GM23338 (cell line): Measurements from ENCODE around the gene MARK3. TPM values are rescaled to one million over a fixed set of nuclear protein-coding genes. Genes with fewer than 3 reads are reported as not detected.

Source experiments
- ATAC-seq: fragments of 200-7000 bp; cut with Tn5 transposase; 3 replicates; pipeline ENCODE4 v1.9.1; 2020
- DNase-seq: peaks from one replicate; pipeline ENCODE4 v3.0.0-alpha.2; 2015; ENCODE audit warnings: low spot score
- H2AFZ ChIP-seq: fragments of 200-600 bp; sonication (generic); 2 replicates; pipeline ENCODE4 v1.8.0; 2016; ENCODE audit warnings: antibody characterized with exemption, mild to moderate bottlenecking, moderate library complexity
- H3F3A ChIP-seq: fragments of 200-600 bp; sonication (generic); replicated peaks from 2 replicates; pipeline ENCODE4 v1.8.0; 2017; ENCODE audit warnings: antibody characterized with exemption, mixed run types, low read depth
- H3K27ac ChIP-seq: fragments of 200-600 bp; sonication (generic); 2 replicates; pipeline ENCODE4 v1.6.1; 2016; ENCODE audit warnings: low read depth
- H3K27me3 ChIP-seq: fragments of 200-600 bp; sonication (generic); 2 replicates; pipeline ENCODE4 v1.8.0; 2016; ENCODE audit warnings: mild to moderate bottlenecking, mixed run types, moderate library complexity; ENCODE audit not compliant: insufficient read depth
- H3K36me3 ChIP-seq: fragments of 200-600 bp; sonication (generic); 2 replicates; pipeline ENCODE4 v1.8.0; 2016; ENCODE audit warnings: mild to moderate bottlenecking; ENCODE audit not compliant: insufficient read depth
- H3K4me1 ChIP-seq: fragments of 200-600 bp; sonication (generic); 2 replicates; pipeline ENCODE4 v1.8.0; 2016; ENCODE audit warnings: mild to moderate bottlenecking, moderate library complexity; ENCODE audit not compliant: insufficient read depth
- H3K4me2 ChIP-seq: fragments of 200-600 bp; sonication (generic); 2 replicates; pipeline ENCODE4 v1.7.1; 2017; ENCODE audit warnings: mixed run types
- H3K4me3 ChIP-seq: fragments of 200-600 bp; sonication (generic); 2 replicates; pipeline ENCODE4 v1.6.1; 2016; ENCODE audit warnings: mixed run types
- H3K79me2 ChIP-seq: fragments of 200-600 bp; sonication (generic); replicated peaks from 2 replicates; pipeline ENCODE4 v1.8.0; 2017; ENCODE audit warnings: mild to moderate bottlenecking; ENCODE audit not compliant: insufficient read depth
- H3K9me2 ChIP-seq: fragments of 200-600 bp; sonication (generic); 2 replicates; pipeline ENCODE4 v1.8.0; 2017; ENCODE audit not compliant: insufficient read depth
- H4K20me1 ChIP-seq: fragments of 200-600 bp; sonication (generic); replicated peaks from 2 replicates; pipeline ENCODE4 v1.8.0; 2017; ENCODE audit warnings: mild to moderate bottlenecking; ENCODE audit not compliant: insufficient read depth
- H3K27ac Mint-ChIP-seq: 2 replicates; pipeline ENCODE4 v1.8.0; 2020; ENCODE audit warnings: inconsistent platforms, mild to moderate bottlenecking, moderate library complexity, mixed read lengths
- H3K27me3 Mint-ChIP-seq: 3 replicates; pipeline ENCODE4 v1.8.0; 2022; ENCODE audit warnings: low read depth, mild to moderate bottlenecking, moderate library complexity, mixed read lengths, inconsistent platforms; ENCODE audit not compliant: insufficient read depth, poor library complexity
- H3K36me3 Mint-ChIP-seq: 3 replicates; pipeline ENCODE4 v1.8.0; 2021; ENCODE audit warnings: low read depth, mild to moderate bottlenecking, inconsistent platforms, moderate library complexity, mixed read lengths
- H3K4me1 Mint-ChIP-seq: 3 replicates; pipeline ENCODE4 v1.8.0; 2020; ENCODE audit warnings: mild to moderate bottlenecking, inconsistent platforms, mixed read lengths
- H3K4me3 Mint-ChIP-seq: 3 replicates; pipeline ENCODE4 v1.8.0; 2021; ENCODE audit warnings: moderate library complexity, mild to moderate bottlenecking, inconsistent platforms, mixed read lengths
- H3K9me3 Mint-ChIP-seq: 3 replicates; pipeline ENCODE4 v1.8.0; 2020; ENCODE audit warnings: moderate library complexity, mild to moderate bottlenecking, inconsistent platforms, mixed read lengths
- CREB1 ChIP-seq: fragments of 250-450 bp; sonication (Bioruptor Pico); IDR thresholded peaks from 2 replicates; pipeline ENCODE4 v1.5.0; 2020; ENCODE audit warnings: low read depth, mild to moderate bottlenecking, moderate library complexity
- CTCF ChIP-seq, 2 experiments: fragments of 200-600 bp in 1 of 2; sonication (generic) in 1 of 2; conservative IDR thresholded peaks; 2 replicates each; pipeline versions ENCODE4 v1.5.1 to v1.6.1; 2016 to 2017; ENCODE audit warnings: antibody characterized with exemption in 2 of 2, low read depth in 2 of 2, mild to moderate bottlenecking in 2 of 2, moderate library complexity in 1 of 2
- EZH2 ChIP-seq: fragments of 200-600 bp; sonication (generic); IDR thresholded peaks from one replicate; pipeline ENCODE4 v1.8.0; 2017; ENCODE audit warnings: antibody characterized with exemption, mild to moderate bottlenecking, low read depth; ENCODE audit not compliant: unreplicated experiment
- JUNB ChIP-seq: IDR thresholded peaks from one replicate; pipeline ENCODE4 v1.6.1; 2016; ENCODE audit warnings: antibody characterized with exemption; ENCODE audit not compliant: unreplicated experiment
- NANOG ChIP-seq: IDR thresholded peaks from 2 replicates; pipeline ENCODE4 v1.6.1; 2016; ENCODE audit warnings: antibody characterized with exemption, borderline replicate concordance
- POLR2AphosphoS5 ChIP-seq: IDR thresholded peaks from 2 replicates; pipeline ENCODE4 v1.6.1; 2016; ENCODE audit warnings: antibody characterized with exemption, low read depth
- STAT1 ChIP-seq: IDR thresholded peaks from one replicate; pipeline ENCODE4 v1.6.1; 2016; ENCODE audit warnings: antibody characterized with exemption; ENCODE audit not compliant: unreplicated experiment
- ZNF114 ChIP-seq: fragments of 250-450 bp; sonication (Bioruptor Pico); IDR thresholded peaks from 2 replicates; pipeline ENCODE4 v1.5.0; 2020; ENCODE audit warnings: mild to moderate bottlenecking, moderate library complexity
- ZNF331 ChIP-seq: fragments of 250-450 bp; sonication (Bioruptor Pico); IDR thresholded peaks from 2 replicates; pipeline ENCODE4 v1.5.0; 2020; ENCODE audit warnings: low read depth, mild to moderate bottlenecking, moderate library complexity
- ZNF462 ChIP-seq: fragments of 250-450 bp; sonication (Bioruptor Pico); IDR thresholded peaks from 2 replicates; pipeline ENCODE4 v1.5.0; 2020; ENCODE audit warnings: mild to moderate bottlenecking, moderate library complexity
- polyA plus RNA-seq: library from polyadenylated mRNA; unstranded; fragments of >200 nt; fragmentation: Nextera tagmentation; extraction: Ambion mirVana; gene quantifications from 2 replicates; pipeline ENCODE4 v1.2.1, GENCODE V29; 2016
- total RNA-seq: library from RNA; depleted of rRNA; stranded (reverse); fragments of >200 nt; shearing (Covaris generic); gene quantifications from 2 replicates; pipeline ENCODE4 v1.2.3, GENCODE V29; 2014
- TF ChIP-seq, protein P1 (sequence below): IDR thresholded peaks from one replicate; pipeline ENCODE4 v1.6.1; 2018; ENCODE audit warnings: antibody characterized with exemption; ENCODE audit not compliant: unreplicated experiment

The MARK3 gene
- total and polyA plus RNA-seq, 2 experiments from 2014 or later: 45.9 to 69.7 TPM

- Mint-ChIP-seq H3K4me1 (peaks cover 8% of the 10 kb centered on the region; the same call in 2 of the 3 replicates), H3K36me3 (no peaks in the 10 kb centered on the region), H3K4me3 (no peak overlapping the region), H3K27ac (no peak overlapping the region), H3K27me3 (peaks cover 8% of the 10 kb centered on the region), H3K9me3 (no peaks in the 10 kb centered on the region)
- Histone ChIP-seq H3K36me3 (no peaks in the 10 kb centered on the region), H3K27ac (no peak overlapping the region), H3K9me2 (no peaks in the 10 kb centered on the region), H3K4me3 (no peak overlapping the region), H3K4me1 (peaks cover 7% of the 10 kb centered on the region), H3K27me3 (no peaks in the 10 kb centered on the region; the same call in 1 of the 2 replicates), H4K20me1 (no peaks in the 10 kb centered on the region; the same call in 1 of the 2 replicates), H3K4me2 (no peak overlapping the region), H2AFZ (no peak overlapping the region), H3F3A (no peaks in the 10 kb centered on the region), H3K79me2 (no peaks in the 10 kb centered on the region)
- TF ChIP-seq ZNF462 (CRISPR knock-in tag) (no peak), ZNF114 (CRISPR knock-in tag) (no peak), ZNF331 (no peak), STAT1 (no peak), POLR2AphosphoS5 (no peak), CREB1 (CRISPR knock-in tag) (no peak), JUNB (no peak), CTCF (conservative IDR thresholded peaks at IDR 0.05; ENCODE audit: low read depth in 2 of 2) (no peak), NANOG (no peak), EZH2 (no peak)
- TF ChIP-seq, protein P1, sequence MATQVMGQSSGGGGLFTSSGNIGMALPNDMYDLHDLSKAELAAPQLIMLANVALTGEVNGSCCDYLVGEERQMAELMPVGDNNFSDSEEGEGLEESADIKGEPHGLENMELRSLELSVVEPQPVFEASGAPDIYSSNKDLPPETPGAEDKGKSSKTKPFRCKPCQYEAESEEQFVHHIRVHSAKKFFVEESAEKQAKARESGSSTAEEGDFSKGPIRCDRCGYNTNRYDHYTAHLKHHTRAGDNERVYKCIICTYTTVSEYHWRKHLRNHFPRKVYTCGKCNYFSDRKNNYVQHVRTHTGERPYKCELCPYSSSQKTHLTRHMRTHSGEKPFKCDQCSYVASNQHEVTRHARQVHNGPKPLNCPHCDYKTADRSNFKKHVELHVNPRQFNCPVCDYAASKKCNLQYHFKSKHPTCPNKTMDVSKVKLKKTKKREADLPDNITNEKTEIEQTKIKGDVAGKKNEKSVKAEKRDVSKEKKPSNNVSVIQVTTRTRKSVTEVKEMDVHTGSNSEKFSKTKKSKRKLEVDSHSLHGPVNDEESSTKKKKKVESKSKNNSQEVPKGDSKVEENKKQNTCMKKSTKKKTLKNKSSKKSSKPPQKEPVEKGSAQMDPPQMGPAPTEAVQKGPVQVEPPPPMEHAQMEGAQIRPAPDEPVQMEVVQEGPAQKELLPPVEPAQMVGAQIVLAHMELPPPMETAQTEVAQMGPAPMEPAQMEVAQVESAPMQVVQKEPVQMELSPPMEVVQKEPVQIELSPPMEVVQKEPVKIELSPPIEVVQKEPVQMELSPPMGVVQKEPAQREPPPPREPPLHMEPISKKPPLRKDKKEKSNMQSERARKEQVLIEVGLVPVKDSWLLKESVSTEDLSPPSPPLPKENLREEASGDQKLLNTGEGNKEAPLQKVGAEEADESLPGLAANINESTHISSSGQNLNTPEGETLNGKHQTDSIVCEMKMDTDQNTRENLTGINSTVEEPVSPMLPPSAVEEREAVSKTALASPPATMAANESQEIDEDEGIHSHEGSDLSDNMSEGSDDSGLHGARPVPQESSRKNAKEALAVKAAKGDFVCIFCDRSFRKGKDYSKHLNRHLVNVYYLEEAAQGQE: no peak
- DNase-seq (no peak), ATAC-seq (no peak)
Measured at GRCh38 chr14:103537175-103537990, 152.2 kb downstream of the MARK3 start.
